Lung (tissue), 12 donors: ENCODE results near the gene TXNRD1. TPM values are rescaled to one million over a fixed set of nuclear protein-coding genes. Genes with fewer than 3 reads are reported as not detected.

Source experiments
- ATAC-seq: fragments of 200-7000 bp; cut with Tn5 transposase; one replicate; pipeline ENCODE4 v1.9.1; 2020; ENCODE audit warnings: moderate number of reproducible peaks; ENCODE audit not compliant: insufficient read depth, low FRiP score
- DNase-seq, 3 donors: peaks; one replicate each; pipeline ENCODE4 v3.0.0-alpha.2; 2013 to 2017
- H3K27ac ChIP-seq, 2 donors: one replicate each; pipeline ENCODE4 v1.5.1; 2013; ENCODE audit warnings: mild to moderate bottlenecking in 2 of 2, moderate library complexity in 2 of 2, control low read depth in 1 of 2, inconsistent platforms in 1 of 2, low read depth in 1 of 2, low read length in 1 of 2
- H3K27me3 ChIP-seq, 3 donors: one replicate each; pipeline ENCODE4 v1.5.1; 2013; ENCODE audit warnings: low read length in 2 of 3; ENCODE audit not compliant: control insufficient read depth in 3 of 3, insufficient read depth in 3 of 3
- H3K36me3 ChIP-seq, 4 donors: one replicate each; pipeline ENCODE4 v1.5.1; 2013; ENCODE audit warnings: low read length in 4 of 4, mild to moderate bottlenecking in 1 of 4, moderate library complexity in 1 of 4; ENCODE audit not compliant: control insufficient read depth in 4 of 4, insufficient read depth in 4 of 4
- H3K4me1 ChIP-seq, 5 donors: one replicate each; pipeline ENCODE4 v1.5.1; 2013; ENCODE audit warnings: low read length in 5 of 5, mild to moderate bottlenecking in 2 of 5, moderate library complexity in 1 of 5; ENCODE audit not compliant: control insufficient read depth in 5 of 5, insufficient read depth in 5 of 5
- H3K4me3 ChIP-seq: one replicate; pipeline ENCODE4 v1.5.1; 2013; ENCODE audit warnings: mild to moderate bottlenecking, control low read depth, moderate library complexity
- H3K9ac ChIP-seq, 2 donors: one replicate each; pipeline ENCODE4 v1.5.1; 2013; ENCODE audit warnings: low read length in 2 of 2, control low read depth in 1 of 2; ENCODE audit not compliant: insufficient read depth in 1 of 2
- H3K9me3 ChIP-seq, 4 donors: one replicate each; pipeline ENCODE4 v1.5.1; 2013; ENCODE audit warnings: low read length in 3 of 4, mild to moderate bottlenecking in 1 of 4, moderate library complexity in 1 of 4; ENCODE audit not compliant: control insufficient read depth in 4 of 4, insufficient read depth in 3 of 4
- CTCF ChIP-seq: IDR thresholded peaks from 2 replicates; pipeline ENCODE4 v1.5.1; 2012; ENCODE audit warnings: mild to moderate bottlenecking; ENCODE audit errors: control extremely low read depth, extremely low read depth
- WGBS, 2 donors: extraction: QIAGEN DNeasy Blood & Tissue Kit; methylation state at CpG; one replicate each; pipeline ENCODE4 v1.1.7; 2013; 5-methylcytosine and 5-hydroxymethylcytosine counted together
- polyA plus RNA-seq, 2 donors: library from polyadenylated mRNA; stranded (reverse); fragments of 200-250 nt; gene quantifications; one replicate each; pipeline ENCODE4 v1.2.1, GENCODE V29; 2013
- total RNA-seq, 2 donors: library from RNA; depleted of rRNA in 1 of 2; stranded (reverse); fragments of >200 nt in 1 of 2; gene quantifications; one replicate each; pipeline ENCODE4 v1.2.1, GENCODE V29; 2014 to 2021
- donor health status: control.
- donor health status: control.
- donor health status: Bipolar disorder and iron deficiency.
- donor health status: healthy.
- donor health status: DM: yes; HTN: yes; CAD: no.

Gene TXNRD1
- total and polyA plus RNA-seq, 4 donors: 74.2 to 166 (median 125) TPM

- peak; percentile 70 to 84 (median 71) for DNase-seq
- no peaks in the 10 kb centered on the region for H3K36me3 ChIP-seq
- no peak overlapping the region for H3K4me3 ChIP-seq
- H3K4me1 ChIP-seq: peaks cover 0 to 6% (median 0%) of the 10 kb centered on the region in 5 donors
- WGBS, 2 donors: 63 to 65% methylated on average over 8 of the region's 8 CpGs
- H3K27ac ChIP-seq: peak overlapping the region in 1 of 2 donors; percentile 68
- no peak overlapping the region for H3K9ac ChIP-seq
- no peaks in the 10 kb centered on the region for H3K27me3 ChIP-seq
- ATAC-seq: peak; percentile 75
- H3K9me3 ChIP-seq: no peaks in the 10 kb centered on the region
- TF ChIP-seq CTCF: no peak
Measured at GRCh38 chr12:104276273-104277131, 60.9 kb downstream of the TXNRD1 start.

- ATAC-seq (no peak), DNase-seq (peak in 1 of 3 donors; percentile 18)
- Histone ChIP-seq H3K4me3 (no peak overlapping the region), H3K9ac (no peak overlapping the region), H3K36me3 (no peaks in the 10 kb centered on the region), H3K27me3 (no peaks in the 10 kb centered on the region), H3K9me3 (no peaks in the 10 kb centered on the region), H3K4me1 (peaks cover 0 to 6% (median 0%) of the 10 kb centered on the region in 5 donors), H3K27ac (no peak overlapping the region)
- no peak for TF ChIP-seq CTCF
Measured at GRCh38 chr12:104279164-104279563, 63.6 kb downstream of the TXNRD1 start.

GRCh38 chr12:104280111-104280510 lies 64.5 kb downstream of the TXNRD1 start:
- no peaks in the 10 kb centered on the region for H3K36me3 ChIP-seq
- H3K9ac ChIP-seq: no peak overlapping the region
- TF ChIP-seq CTCF: no peak
- peaks cover 0 to 6% (median 0%) of the 10 kb centered on the region in 5 donors for H3K4me1 ChIP-seq
- no peak for ATAC-seq
- no peaks in the 10 kb centered on the region for H3K9me3 ChIP-seq
- no peaks in the 10 kb centered on the region for H3K27me3 ChIP-seq
- 77 to 85% methylated on average over 1 of the region's 1 CpG for WGBS, 2 donors
- no peak overlapping the region for H3K27ac ChIP-seq
- DNase-seq: no peak
- H3K4me3 ChIP-seq: no peak overlapping the region
